C4-2B (cell line): ENCODE data around the gene RBM41.

Source experiments
- ZFX ChIP-seq: fragments of 450-650 bp; IDR thresholded peaks from 2 replicates; pipeline ENCODE4 v1.6.1; 2017
- TF ChIP-seq, protein P1 (sequence below): fragments of 450-650 bp; conservative IDR thresholded peaks from 2 replicates; pipeline ENCODE4 v1.5.1; 2017; ENCODE audit warnings: mild to moderate bottlenecking

- TF ChIP-seq, protein P1, sequence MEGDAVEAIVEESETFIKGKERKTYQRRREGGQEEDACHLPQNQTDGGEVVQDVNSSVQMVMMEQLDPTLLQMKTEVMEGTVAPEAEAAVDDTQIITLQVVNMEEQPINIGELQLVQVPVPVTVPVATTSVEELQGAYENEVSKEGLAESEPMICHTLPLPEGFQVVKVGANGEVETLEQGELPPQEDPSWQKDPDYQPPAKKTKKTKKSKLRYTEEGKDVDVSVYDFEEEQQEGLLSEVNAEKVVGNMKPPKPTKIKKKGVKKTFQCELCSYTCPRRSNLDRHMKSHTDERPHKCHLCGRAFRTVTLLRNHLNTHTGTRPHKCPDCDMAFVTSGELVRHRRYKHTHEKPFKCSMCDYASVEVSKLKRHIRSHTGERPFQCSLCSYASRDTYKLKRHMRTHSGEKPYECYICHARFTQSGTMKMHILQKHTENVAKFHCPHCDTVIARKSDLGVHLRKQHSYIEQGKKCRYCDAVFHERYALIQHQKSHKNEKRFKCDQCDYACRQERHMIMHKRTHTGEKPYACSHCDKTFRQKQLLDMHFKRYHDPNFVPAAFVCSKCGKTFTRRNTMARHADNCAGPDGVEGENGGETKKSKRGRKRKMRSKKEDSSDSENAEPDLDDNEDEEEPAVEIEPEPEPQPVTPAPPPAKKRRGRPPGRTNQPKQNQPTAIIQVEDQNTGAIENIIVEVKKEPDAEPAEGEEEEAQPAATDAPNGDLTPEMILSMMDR: no peak
- TF ChIP-seq ZFX: no peak
These were observed 36.4 kb upstream of the RBM41 start for GRCh38 chrX:107154787-107155620.
